Transverse colon (tissue), 4 donors: ENCODE results near the gene FAM114A1.

ENCODE experiments used
- CTCF ChIP-seq, 5 experiments: fragments of 200-600 bp in 3 of 5; fragments of 450-650 bp in 2 of 5; sonication (generic) in 3 of 5; IDR thresholded peaks; 1 replicate in 2 of 5; 2 replicates in 3 of 5; pipeline ENCODE4 v1.5.1; 2016 to 2017; ENCODE audit warnings: antibody characterized with exemption in 5 of 5, inconsistent platforms in 3 of 5, mild to moderate bottlenecking in 2 of 5, moderate library complexity in 1 of 5
- EP300 ChIP-seq: sonication (generic); formaldehyde crosslinking; IDR thresholded peaks from one replicate; pipeline ENCODE4 v1.6.1; 2017; ENCODE audit warnings: antibody characterized with exemption, low read depth
- POLR2A ChIP-seq: fragments of 450-650 bp; IDR thresholded peaks from one replicate; pipeline ENCODE4 v1.6.1; 2016; ENCODE audit warnings: antibody characterized with exemption, mild to moderate bottlenecking, moderate library complexity
- POLR2AphosphoS5 ChIP-seq, 3 donors: sonication (generic); formaldehyde crosslinking; IDR thresholded peaks; one replicate each; pipeline ENCODE4 v1.6.1; 2016; ENCODE audit warnings: antibody characterized with exemption in 3 of 3

DNA sequence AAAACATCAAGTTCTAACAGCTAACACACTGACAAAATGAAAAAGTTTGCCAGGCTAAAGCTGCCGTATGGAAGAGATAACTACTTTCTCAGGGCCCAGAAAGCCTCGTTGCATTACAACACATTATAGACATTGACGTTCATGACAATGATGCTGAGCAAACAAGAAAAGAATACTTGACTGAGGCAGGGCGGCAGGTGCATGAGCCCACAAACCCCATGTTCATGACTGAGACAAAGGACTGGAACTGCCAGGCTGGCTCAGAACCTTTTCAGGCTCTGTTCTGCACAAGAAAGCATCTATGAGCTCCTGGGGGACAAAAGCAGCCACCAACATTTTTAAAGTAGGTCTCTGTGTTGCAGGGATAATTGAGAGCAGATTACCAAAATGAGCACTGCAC, 24.6 kb upstream of the FAM114A1 start:
- TF ChIP-seq POLR2A, result no peak
- no peak for TF ChIP-seq CTCF (IDR thresholded peaks at IDR 0.05)
- no peak for TF ChIP-seq EP300
- TF ChIP-seq POLR2AphosphoS5 (IDR thresholded peaks at IDR 0.05), result no peak
